ENCODE measurements around the gene MAP4K4.
"Not testable (repeated sequence)": the region's sequence is repeated elsewhere in the genome, so short reads cannot be mapped to it uniquely, and the experiment has no call there.

The MAP4K4 gene

DNA sequence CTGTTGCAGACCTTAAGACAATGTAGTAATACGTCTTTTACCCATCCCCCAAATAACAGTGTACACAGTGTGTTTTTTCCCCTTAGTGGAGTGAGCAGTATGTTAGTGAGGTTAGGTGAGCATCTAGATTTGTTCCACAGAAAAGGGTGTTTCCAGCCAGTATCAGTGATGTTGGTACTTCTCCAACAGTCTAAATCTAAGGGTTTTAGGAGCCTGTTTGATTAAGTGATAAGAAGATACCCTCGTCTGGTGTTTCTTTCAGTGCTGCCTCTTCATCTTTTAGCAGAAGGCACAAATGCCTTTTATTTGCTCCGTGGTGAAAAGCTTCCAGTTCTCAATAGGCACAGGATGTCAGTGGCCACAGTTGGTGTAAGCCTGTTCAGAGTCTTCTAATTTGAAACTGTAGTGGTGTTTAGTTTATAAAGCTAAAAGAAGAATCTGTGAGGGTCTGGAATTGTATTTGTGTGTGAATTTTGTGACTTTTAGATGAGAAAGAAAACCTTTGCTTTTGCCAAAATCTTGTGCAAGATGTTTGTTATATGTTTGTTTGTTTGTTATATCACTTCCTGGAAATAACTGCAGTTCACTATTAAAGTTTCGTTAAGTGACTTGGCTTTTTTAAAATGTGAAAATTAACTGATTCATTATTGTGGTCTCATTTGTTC lies 71.2 kb downstream of the MAP4K4 start:
- DNase-seq (ENCODE audit: low read depth): no peak

DNA sequence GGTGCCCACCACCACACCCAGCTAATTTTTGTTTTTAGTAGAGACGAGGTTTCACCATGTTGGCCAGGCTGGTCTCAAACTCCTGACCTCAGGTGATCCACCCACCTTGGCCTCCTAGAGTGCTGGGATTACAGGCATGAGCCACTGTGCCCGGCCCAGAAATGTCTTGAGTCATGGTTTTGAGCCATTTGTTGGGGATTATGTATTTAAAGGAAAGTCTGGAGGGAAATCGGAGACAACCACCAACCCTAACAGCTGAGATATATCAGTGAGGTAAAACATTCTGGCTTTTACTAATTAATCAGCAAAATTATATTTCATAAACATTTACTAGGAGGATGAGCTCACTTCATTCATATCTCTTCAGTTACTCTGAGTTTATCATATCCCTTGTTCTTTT lies 72.2 kb downstream of the MAP4K4 start:
- not testable (repeated sequence) for DNase-seq (ENCODE audit: low read depth)

DNA sequence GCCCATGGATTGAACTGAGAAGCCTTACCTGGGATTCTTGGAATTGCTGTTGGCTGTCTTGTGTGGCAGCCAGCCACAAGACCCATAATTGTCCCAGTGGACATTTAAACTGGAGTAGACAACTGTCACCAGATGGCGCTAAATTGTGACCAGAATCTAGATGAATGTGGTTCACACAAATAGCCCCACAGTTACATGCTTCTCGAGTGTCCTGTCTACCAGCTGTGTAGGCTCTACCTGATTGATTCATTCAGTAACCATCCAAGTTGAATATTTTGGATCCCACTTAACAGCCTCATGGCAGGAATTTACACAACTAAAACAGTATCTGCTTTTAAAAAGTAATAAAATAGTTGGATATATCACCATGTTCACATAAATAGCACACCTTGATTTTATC lies 73.2 kb downstream of the MAP4K4 start:
- DNase-seq (ENCODE audit: low read depth): peak; percentile 73

DNA sequence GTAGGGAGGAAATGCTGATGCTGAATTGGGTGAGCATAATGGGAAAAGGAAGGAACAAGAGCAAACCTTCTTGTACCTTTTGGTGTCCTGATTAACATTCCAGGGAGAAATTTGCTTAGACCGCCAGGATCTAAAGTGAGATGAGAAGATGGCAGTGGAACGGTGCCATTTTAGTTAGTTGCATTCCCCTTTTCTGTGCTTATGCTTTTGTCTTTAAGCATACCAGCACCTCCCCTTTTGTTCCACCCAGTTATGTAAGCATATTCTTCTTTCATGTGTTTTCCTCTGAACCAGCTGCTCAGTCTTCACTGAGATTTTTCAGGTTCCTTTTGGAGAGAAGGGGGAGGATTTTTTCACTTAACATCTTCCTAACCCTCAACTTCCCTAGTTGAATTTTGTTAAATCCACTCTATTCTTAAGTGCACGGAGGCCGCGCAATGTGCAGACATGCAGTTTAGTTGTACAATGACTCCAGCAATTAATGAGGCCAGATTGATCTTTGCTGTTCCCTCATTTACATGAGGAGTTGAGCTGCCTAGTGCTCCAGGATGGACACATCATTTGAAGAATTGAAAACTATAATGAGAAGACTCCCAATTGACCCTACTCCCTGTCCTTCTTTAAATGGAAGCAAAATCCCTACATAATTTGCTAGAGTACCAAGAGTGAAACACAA lies 73.9 kb downstream of the MAP4K4 start:
- no peak for DNase-seq (ENCODE audit: low read depth)

DNA sequence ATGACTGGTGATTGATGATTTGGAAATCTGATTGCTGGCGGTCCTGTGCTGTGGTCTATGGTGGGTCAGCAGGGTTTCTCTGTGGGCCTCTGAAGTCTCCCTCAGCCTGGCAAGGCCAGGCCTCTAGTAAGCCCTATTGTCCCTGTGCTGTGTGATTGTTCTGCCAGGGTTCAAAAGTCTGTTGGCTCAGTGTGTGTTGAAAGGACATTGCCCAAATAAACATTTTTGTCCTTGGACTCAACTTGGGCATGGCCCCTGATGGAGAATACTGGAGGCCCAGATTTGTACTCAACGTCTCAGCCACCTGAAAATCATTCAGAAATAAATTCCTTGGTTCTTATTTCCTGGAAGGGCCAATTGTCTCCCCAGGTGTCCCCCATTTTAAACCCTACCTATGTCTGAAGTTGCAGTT lies 74.4 kb downstream of the MAP4K4 start:
- no peak for DNase-seq (ENCODE audit: low read depth)

DNA sequence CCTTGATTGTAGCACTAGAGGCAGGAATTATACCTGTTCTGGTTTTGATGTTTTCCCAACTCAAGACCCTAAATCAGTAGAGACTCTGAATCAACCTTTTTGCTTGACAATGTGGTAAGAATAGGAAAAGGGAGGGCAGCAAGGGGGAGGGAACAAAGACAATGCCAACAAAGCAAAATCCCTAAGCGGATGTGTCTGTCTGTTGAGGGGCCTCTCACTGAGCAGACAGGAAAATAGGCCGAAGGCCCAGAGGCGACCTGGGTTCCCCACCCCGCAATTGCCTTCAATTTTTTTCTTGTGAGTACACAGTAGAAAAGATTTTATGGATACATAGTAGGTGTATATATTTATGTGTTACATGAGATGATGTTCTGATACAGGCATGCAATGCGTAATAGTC lies 75.6 kb downstream of the MAP4K4 start:
- no peak for DNase-seq (ENCODE audit: low read depth)

DNA sequence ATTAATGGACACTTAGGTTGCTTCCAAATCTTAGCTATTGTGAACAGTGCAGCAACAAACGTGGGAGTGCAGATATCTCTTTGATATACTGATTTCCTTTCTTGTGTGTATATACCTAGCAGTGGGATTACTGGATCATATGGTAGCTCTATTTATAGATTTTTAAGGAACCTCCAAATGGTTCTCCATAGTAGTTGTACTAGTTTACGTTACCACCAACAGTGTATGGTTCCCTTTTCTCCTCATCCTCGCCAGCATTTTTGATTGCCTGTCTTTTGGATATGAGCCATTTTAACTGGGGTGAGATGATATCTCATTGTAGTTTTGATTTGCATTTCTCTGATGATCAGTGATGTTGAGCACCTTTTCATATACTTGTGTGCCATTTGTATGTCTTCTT lies 76.5 kb downstream of the MAP4K4 start:
- DNase-seq (ENCODE audit: low read depth): not testable (repeated sequence)

DNA sequence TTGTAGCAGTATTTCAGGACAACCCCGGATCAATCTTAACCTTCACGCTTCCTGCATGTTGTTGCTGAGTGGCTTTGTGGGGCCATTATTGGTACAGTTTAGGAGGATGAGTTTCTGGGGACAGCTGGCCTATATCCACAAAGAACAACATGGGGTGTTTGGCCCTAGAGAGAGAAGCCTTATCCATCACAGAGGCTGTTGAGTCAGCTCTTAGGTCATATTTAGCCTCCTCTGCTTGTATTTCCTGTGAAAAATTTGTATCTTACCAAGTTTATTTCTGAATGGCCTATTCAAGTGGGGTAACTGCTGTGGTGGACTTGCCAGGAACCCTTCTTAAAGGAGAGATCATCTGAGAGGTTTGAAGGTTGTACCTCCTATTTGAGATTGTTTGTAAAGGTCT lies 77.6 kb downstream of the MAP4K4 start:
- DNase-seq (ENCODE audit: low read depth): peak; percentile 48

DNA sequence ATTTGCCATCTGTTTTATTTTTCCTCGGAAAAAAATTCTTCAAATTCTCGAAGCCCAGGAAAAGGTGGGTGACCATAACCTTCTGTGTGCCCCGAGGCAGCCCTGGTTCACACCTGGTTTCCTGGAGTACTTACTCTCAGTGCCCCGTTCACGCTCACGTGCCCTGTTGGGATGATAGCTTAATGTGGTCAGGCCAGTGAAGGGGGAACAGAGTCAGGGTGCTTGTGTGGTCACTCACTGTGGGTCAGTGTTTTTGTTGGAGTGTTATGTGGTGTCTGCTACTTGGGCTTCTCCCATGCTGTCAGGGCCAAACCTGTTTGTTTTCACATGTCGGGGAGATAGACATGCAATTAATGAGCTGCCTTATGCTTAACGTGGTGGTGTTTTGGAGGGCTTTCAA lies 78.1 kb downstream of the MAP4K4 start:
- no peak for DNase-seq (ENCODE audit: low read depth)

DNA sequence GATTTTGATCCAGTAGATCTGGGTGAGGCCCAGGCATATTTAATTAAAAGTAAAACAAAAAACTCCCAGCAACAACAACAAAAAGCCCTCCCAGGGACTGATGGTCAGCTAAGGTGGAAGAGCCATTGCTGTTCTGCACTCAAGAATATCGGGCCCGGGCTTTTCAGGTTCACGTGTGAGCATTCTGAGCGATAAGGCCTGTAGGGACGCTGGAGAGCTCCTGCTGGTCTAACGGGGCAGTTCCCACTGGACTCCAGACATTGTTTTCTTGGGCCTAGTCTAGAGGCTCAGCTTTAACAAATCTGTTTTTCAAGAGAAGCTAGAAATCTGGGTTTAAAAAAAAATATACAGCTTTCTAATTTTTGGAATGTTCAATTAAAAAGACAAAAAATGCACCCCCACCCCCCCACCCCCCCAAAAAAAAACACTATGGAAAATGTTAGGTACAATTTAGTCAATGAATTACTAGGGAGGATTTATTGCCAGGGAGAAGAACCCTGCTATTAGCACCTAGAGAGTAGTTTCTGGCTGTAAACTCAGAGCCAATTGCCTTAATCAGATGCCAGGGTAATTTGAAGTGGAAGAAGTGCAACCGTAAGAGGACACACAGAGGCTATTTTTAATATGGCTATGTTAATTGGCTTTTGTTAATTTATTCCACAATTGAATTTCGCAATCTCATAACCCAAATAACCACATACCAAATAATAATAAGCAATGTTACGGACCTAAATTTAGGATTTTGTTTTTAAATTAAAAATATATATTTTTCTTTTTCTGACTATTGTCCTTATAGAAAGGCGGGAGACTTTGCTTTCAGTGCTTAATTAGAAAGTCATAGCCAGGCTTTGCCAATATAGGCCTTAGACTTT lies 78.9 kb downstream of the MAP4K4 start:
- DNase-seq (ENCODE audit: low read depth): no peak

DNA sequence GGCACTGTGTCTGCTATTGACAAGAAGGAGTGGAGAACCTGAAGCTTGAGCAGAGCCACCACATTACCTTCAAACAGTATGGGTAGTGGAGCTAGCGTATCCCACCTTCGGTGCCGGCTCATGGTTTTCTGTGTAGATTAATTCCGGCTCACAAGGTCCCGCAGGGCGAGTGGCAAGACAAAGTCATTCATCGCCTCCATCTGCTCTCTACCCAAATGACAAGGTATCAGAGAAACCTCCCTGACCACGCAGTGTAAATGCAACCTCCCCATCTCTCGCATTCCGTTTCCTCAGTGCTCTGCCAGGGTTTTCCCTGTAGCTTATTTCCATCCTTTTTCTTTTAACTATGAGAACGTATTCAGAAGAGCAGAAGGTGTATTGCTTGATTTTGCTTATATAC lies 79.8 kb downstream of the MAP4K4 start:
- DNase-seq (ENCODE audit: low read depth): no peak

DNA sequence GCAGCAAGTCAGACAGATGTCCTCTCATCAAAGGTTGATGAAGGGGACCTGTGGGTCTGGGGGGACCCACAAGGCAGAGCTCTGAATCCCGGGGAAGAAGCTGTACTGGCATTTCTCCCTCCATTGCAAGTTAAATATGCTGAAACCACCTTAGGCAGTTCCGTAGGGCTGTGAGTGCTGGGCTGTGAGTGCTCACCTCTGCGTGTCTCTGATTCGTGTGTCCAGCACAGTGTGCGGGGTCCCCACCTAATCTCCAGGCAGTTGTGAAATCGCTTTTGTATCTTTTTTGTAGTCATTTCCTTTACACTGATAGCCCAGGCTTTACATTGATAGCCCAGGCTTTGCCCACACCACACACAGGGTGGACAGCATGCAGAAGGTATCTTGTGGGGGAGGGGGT lies 80.6 kb downstream of the MAP4K4 start:
- no peak for DNase-seq (ENCODE audit: low read depth)

DNA sequence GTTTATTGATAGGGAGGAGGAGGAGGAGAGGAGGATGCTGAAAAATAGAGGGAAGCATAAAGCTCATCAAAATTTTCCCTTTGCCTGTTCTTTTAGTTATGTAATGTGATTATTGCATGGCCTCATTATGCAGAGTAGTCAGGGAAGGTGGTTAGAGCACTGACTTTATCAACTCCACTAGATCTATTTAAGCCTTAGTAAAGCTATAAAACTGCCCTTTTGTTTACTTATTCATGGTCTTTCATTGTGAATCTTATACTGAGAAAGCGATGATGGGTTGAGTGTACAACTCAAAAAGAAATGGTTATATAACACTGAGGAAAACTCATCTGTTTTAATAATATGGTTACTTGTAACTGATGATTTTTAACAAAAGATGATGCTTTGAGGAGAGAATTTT lies 81.7 kb downstream of the MAP4K4 start:
- no peak for DNase-seq (ENCODE audit: low read depth)

DNA sequence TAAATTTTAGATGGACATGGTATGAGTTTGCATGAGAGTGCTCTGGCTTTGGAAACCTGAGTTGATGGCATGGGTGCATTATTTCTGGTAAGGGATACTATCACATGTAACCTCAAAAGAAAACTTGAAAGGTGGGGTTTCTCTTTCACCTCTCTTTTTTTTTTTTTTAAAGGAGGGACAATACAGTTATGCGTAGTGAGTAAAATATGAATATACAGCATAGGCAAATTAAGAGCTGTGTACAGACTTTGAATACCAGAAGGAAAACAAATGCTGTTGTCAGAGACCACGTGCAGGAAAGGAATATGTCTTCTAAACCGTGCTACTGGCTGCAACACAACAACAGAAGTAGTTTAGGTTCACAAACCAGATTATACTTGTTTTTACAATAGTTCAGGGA lies 82.1 kb downstream of the MAP4K4 start:
- DNase-seq (ENCODE audit: low read depth): no peak

DNA sequence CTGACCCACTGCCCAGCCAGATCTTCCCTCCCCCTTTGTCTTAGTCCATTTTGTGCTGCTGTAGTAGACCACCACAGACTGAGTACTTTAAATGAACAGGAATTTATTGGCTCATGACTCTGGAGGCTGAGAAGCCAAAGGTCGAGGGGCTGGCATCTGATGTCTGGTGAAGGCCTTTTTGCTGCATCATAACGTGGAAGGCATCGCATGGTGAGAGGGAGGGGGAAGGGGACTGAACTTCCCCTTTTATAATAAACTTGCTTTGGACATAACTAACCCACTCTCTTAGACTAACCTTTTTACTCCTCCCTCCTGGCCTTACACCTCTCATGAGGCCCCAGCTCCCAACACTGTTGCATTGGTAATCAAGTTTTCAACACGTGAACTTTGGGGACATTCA lies 83.8 kb downstream of the MAP4K4 start:
- no peak for DNase-seq (ENCODE audit: low read depth)

DNA sequence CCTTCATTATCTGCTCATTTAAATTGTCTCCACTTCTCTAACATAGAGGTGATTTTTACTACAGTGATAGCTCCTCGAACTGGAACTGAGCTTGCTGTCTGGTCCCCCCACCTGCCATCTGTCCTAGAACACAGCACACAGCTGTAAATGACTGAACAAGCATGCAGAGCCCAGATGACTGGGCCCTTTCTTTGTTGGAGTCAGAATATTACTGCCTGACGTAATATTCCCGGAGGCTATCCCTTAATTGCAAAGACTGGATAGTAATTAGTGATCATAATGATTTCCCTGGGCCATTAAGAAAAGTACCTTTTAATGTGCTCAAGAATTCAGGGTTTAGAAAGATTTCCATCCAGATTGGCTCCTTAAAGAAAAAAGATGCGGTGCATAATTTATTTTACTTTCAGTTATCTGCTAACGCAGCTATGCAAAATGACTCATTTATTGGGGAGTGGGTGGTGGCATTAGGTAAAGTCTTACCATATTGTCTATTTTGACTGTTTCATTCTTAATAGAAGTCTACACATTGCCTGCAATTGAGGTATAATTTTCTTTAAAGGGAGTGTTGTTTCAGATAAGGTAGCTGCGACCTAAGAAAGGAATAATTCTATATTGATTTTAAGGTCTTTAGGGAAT lies 84.4 kb downstream of the MAP4K4 start:
- no peak for DNase-seq (ENCODE audit: low read depth)

DNA sequence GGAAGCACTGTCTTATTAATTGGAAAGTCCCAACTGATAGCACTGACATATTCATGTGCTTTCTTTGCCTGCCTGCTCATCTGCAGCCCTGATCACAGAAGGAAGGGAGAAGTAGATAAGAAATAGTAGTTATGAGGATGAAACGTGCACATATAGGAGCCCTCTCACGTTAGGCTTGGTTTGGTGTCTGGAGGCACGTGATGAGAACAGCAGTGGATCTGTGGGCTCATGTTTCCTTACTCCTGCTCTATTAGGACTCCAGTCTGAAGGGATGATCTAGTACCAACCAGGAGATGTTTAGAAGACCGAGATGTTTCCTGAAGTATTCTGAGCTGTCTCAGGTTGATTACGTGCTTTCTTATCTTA lies 84.9 kb downstream of the MAP4K4 start:
- no peak for DNase-seq (ENCODE audit: low read depth)

DNA sequence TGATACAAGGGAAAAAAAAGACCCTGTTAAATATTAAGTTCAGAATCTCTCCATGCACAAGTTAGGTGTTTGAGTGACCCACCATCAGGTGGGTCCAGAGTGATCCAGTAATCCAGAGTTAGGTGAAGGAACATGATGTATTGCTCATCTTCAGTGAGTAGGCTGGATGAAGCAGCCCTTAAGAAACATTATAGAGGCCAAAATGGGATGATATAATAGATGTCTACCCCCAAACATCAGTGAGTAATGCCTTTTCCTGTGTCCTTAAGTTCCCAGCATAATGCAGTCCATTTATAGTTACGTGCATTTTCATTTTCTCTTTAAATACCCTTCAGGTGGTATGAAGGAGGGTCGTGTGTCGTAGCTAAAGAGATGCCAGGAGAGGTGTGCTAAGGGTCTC lies 89.6 kb downstream of the MAP4K4 start:
- peak; percentile 72 for DNase-seq (ENCODE audit: low read depth)

DNA sequence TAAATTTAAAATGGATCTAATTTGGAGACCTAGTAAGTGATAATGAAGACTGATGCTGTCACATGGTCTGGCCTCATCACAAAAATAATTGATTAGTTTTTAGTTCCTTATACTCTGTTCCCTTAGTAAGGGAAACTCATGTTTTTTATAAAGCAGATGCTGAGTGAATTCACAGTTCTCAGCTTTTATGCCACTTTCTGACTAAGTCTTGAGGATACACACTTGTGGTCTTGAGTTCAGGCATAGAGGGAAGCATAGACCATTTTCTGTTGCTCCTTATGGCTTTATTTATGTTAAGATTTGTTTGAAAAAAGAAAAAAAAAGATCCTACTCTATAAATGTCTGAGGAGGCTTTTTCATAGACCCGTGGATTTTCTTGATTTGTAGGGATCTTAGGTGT lies 91.1 kb downstream of the MAP4K4 start:
- no peak for DNase-seq (ENCODE audit: low read depth)

DNA sequence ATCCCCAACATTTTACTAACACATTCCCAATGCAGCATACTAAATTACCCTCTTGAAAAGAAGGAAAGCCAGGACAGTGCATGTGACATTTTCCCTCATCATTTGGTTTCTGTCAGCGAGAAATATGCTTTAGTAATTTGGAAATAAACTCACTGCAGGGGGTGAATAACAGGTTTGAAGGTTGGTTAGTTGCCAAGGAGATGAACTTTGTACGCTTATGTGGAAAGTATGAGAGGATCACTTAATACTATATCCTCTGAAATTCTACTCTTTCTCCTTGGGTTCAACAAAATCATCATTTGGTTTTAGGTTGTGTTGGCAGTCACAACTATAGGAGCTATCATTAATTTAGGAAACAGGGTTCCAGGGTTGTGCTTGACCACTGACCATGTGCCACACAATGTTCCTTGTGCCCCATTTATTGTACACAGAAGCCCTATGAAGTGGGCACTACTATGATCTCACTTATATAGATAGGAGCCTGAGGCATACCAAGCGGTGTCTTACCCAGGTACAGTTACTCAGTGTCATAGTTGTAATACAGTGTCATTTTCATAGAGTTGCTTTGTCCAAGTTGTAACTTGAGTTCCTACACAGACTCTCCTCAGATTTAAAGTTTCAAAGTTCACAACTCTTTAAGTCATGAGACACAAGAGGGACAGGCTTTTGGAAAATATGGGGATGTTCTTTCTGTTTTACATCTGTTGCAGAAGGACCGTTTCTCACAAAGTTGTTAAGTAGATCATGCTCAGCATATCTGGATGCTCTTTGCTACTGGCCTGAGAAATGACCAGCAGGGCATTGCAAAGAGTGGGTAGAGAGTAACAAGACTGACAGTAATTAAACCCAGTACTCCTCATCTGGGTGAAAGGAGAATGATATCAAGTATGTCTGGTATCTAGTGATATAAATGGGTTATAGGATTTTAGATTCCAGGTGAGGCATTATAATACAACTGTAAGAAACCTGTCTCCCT lies 91.8 kb downstream of the MAP4K4 start:
- no peak for DNase-seq (ENCODE audit: low read depth)

DNA sequence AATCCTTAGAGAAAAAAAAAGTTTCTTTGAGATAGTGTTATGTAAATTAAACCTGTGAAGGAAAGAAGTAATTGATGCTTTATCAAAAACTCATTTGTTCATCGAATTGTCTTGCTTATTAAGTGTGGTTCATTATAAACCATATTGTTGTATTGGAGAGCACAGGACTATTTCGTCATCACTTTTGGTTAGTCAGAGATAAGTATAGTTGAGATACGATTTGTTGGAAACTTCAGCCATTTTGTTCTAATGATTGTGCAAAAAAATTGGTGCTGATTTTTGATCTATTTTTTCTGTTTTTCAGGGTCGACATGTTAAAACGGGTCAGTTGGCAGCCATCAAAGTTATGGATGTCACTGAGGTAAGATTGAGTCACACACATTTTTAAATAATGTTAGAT lies 92.9 kb downstream of the MAP4K4 start:
- no peak for DNase-seq (ENCODE audit: low read depth)

DNA sequence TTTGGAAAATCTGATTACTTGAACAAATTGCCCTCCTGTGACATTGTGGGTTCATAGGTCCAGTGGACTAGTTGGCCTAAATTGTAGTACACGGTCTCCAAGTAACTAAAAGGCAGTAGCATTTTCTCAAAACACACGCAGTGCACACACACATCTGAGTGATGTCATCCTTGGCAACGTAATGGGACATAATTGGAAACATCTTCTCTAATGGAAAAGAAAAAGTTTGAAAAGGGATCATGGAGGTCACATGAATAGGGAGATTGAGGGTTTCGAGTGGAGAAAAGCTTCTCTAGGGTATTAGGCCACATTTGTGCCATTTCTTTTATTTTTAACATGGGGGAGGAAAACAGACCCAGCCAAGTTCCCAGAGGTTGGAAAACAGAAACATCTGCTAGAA lies 93.3 kb downstream of the MAP4K4 start:
- DNase-seq (ENCODE audit: low read depth): no peak
